Small intestine (tissue), 7 donors: ENCODE results near the gene KIAA0319L. TPM values are rescaled to one million over a fixed set of nuclear protein-coding genes. Genes with fewer than 3 reads are reported as not detected.

Experiments used
- DNase-seq, 2 donors: peaks; one replicate each; pipeline versions ENCODE4 v3.0.0 to v3.0.0-alpha.2; 2013
- FAIRE-seq: peaks from 2 replicates; lab custom pipeline; 2012; peaks lifted over from hg19 to GRCh38; lab: Jason Lieb, UNC
- H3K27ac ChIP-seq, 3 donors: one replicate each; pipeline ENCODE4 v1.5.1; 2013; ENCODE audit warnings: low read length in 2 of 3, mild to moderate bottlenecking in 2 of 3, control low read depth in 1 of 3, inconsistent platforms in 1 of 3, low read depth in 1 of 3, moderate library complexity in 1 of 3
- H3K27me3 ChIP-seq, 3 donors: one replicate each; pipeline ENCODE4 v1.6.1; 2013; ENCODE audit warnings: low read length in 3 of 3, inconsistent platforms in 1 of 3; ENCODE audit not compliant: control insufficient read depth in 3 of 3, insufficient read depth in 3 of 3
- H3K36me3 ChIP-seq, 3 donors: one replicate each; pipeline ENCODE4 v1.6.1; 2013; ENCODE audit warnings: low read length in 3 of 3, inconsistent platforms in 1 of 3, low read depth in 1 of 3, mild to moderate bottlenecking in 1 of 3, moderate library complexity in 1 of 3; ENCODE audit not compliant: control insufficient read depth in 3 of 3, insufficient read depth in 2 of 3
- H3K4me1 ChIP-seq, 3 donors: one replicate each; pipeline ENCODE4 v1.6.1; 2013; ENCODE audit warnings: low read length in 2 of 3, inconsistent platforms in 1 of 3, low read depth in 1 of 3, mild to moderate bottlenecking in 1 of 3, moderate library complexity in 1 of 3; ENCODE audit not compliant: control insufficient read depth in 3 of 3, insufficient read depth in 2 of 3
- H3K4me3 ChIP-seq, 3 donors: one replicate each; pipeline ENCODE4 v1.5.1; 2013; ENCODE audit warnings: low read length in 3 of 3, control low read depth in 1 of 3, inconsistent platforms in 1 of 3, low read depth in 1 of 3, mild to moderate bottlenecking in 1 of 3, moderate library complexity in 1 of 3
- H3K9me3 ChIP-seq, 2 donors: one replicate each; pipeline ENCODE4 v1.6.1; 2013; ENCODE audit warnings: low read depth in 1 of 2, low read length in 1 of 2; ENCODE audit not compliant: control insufficient read depth in 2 of 2, insufficient read depth in 1 of 2
- whole genome bisulfite sequencing, 3 donors: extraction: QIAGEN DNeasy Blood & Tissue Kit; methylation state at CpG; one replicate each; pipeline ENCODE4 v1.1.7; 2013; 5-methylcytosine and 5-hydroxymethylcytosine counted together
- polyA plus RNA-seq, 4 donors: library from polyadenylated mRNA; stranded (reverse) in 3 of 4; unstranded in 1 of 4; fragments of 200-250 nt in 3 of 4; fragments of 120-200 nt in 1 of 4; gene quantifications; one replicate each; pipeline versions ENCODE4 v1.2.1 to v1.2.3, GENCODE V29; 2013
- donor health status: healthy with polysubstance abuse.
- donor health status: control.
- donor health status: control.
- donor health status: Bipolar disorder and iron deficiency.
- donor health status: healthy.

KIAA0319L gene
- polyA plus RNA-seq, 4 donors: 14.1 to 66.4 (median 21.9) TPM

- FAIRE-seq (no peak), DNase-seq (no peak)
- Histone ChIP-seq H3K36me3 (peaks cover 0 to 5% (median 0%) of the 10 kb centered on the region in 3 donors), H3K9me3 (peaks cover 0 to 2% of the 10 kb centered on the region in 2 donors), H3K4me1 (peaks cover 0 to 4% (median 0%) of the 10 kb centered on the region in 3 donors), H3K27me3 (no peaks in the 10 kb centered on the region), H3K4me3 (no peak overlapping the region), H3K27ac (no peak overlapping the region)
- WGBS, 3 donors: 95 to 98% (median 96%) methylated on average over 2 of the region's 2 CpGs
These were observed 45.9 kb downstream of the KIAA0319L start for GRCh38 chr1:35511305-35511704.

GRCh38 chr1:35509558-35509957 lies 47.6 kb downstream of the KIAA0319L start:
- H3K9me3 ChIP-seq: no peaks in the 10 kb centered on the region
- no peaks in the 10 kb centered on the region for H3K27me3 ChIP-seq
- peaks cover 0 to 6% (median 0%) of the 10 kb centered on the region in 3 donors for H3K4me1 ChIP-seq
- no peak overlapping the region for H3K4me3 ChIP-seq
- no peak for FAIRE-seq
- H3K36me3 ChIP-seq: peaks cover 0 to 5% (median 0%) of the 10 kb centered on the region in 3 donors
- DNase-seq: no peak
- H3K27ac ChIP-seq: no peak overlapping the region
- WGBS, 3 donors: 77 to 88% (median 81%) methylated on average over 3 of the region's 3 CpGs

GRCh38 chr1:35507947-35508346 lies 49.3 kb downstream of the KIAA0319L start:
- Histone ChIP-seq H3K9me3 (no peaks in the 10 kb centered on the region), H3K27me3 (no peaks in the 10 kb centered on the region), H3K36me3 (peaks cover 0 to 5% (median 0%) of the 10 kb centered on the region in 3 donors), H3K27ac (no peak overlapping the region), H3K4me1 (peaks cover 0 to 6% (median 0%) of the 10 kb centered on the region in 3 donors), H3K4me3 (no peak overlapping the region)
- no peak for DNase-seq
- no peak for FAIRE-seq

GRCh38 chr1:35506960-35507912 lies 50.0 kb downstream of the KIAA0319L start:
- WGBS, 3 donors: 67 to 86% (median 70%) methylated on average over 3 of the region's 3 CpGs
- DNase-seq: no peak
- Histone ChIP-seq H3K27me3 (no peaks in the 10 kb centered on the region), H3K27ac (peak overlapping the region in 1 of 3 donors; percentile 87), H3K36me3 (peaks cover 0 to 5% (median 0%) of the 10 kb centered on the region in 3 donors), H3K4me3 (no peak overlapping the region), H3K9me3 (no peaks in the 10 kb centered on the region), H3K4me1 (peaks cover 0 to 6% (median 0%) of the 10 kb centered on the region in 3 donors)
- no peak for FAIRE-seq

GRCh38 chr1:35505911-35506798 lies 51.0 kb downstream of the KIAA0319L start:
- peak in 1 of 2 donors; percentile 19 for DNase-seq
- Histone ChIP-seq H3K36me3 (peaks cover 0 to 5% (median 0%) of the 10 kb centered on the region in 3 donors), H3K27ac (peak overlapping the region in 1 of 3 donors; percentile 87), H3K9me3 (no peaks in the 10 kb centered on the region), H3K4me3 (no peak overlapping the region), H3K27me3 (no peaks in the 10 kb centered on the region), H3K4me1 (peaks cover 0 to 6% (median 0%) of the 10 kb centered on the region in 3 donors)
- FAIRE-seq: no peak
- 63 to 90% (median 72%) methylated on average over 4 of the region's 4 CpGs for WGBS, 3 donors

- 96 to 100% (median 98%) methylated on average over 2 of the region's 2 CpGs for WGBS, 3 donors
- Histone ChIP-seq H3K27me3 (no peaks in the 10 kb centered on the region), H3K36me3 (peaks cover 0 to 9% (median 0%) of the 10 kb centered on the region in 3 donors), H3K27ac (no peak overlapping the region), H3K9me3 (no peaks in the 10 kb centered on the region), H3K4me3 (no peak overlapping the region), H3K4me1 (peaks cover 0 to 8% (median 0%) of the 10 kb centered on the region in 3 donors)
- FAIRE-seq: no peak
- DNase-seq: no peak
These were observed 55.0 kb downstream of the KIAA0319L start for GRCh38 chr1:35502242-35502641.

GRCh38 chr1:35500439-35500838 lies 56.8 kb downstream of the KIAA0319L start:
- H3K27ac ChIP-seq: no peak overlapping the region
- peaks cover 0 to 5% (median 0%) of the 10 kb centered on the region in 3 donors for H3K4me1 ChIP-seq
- WGBS, 3 donors: 55 to 71% (median 67%) methylated on average over 2 of the region's 2 CpGs
- peaks cover 0 to 3% (median 0%) of the 10 kb centered on the region in 3 donors for H3K36me3 ChIP-seq
- DNase-seq (no peak), FAIRE-seq (no peak)
- H3K27me3 ChIP-seq: no peaks in the 10 kb centered on the region
- H3K9me3 ChIP-seq: no peaks in the 10 kb centered on the region
- no peak overlapping the region for H3K4me3 ChIP-seq

- no peaks in the 10 kb centered on the region for H3K27me3 ChIP-seq
- FAIRE-seq: no peak
- H3K4me3 ChIP-seq: no peak overlapping the region
- H3K4me1 ChIP-seq: peaks cover 0 to 5% (median 0%) of the 10 kb centered on the region in 3 donors
- H3K36me3 ChIP-seq: peaks cover 0 to 3% (median 0%) of the 10 kb centered on the region in 3 donors
- H3K9me3 ChIP-seq: no peaks in the 10 kb centered on the region
- DNase-seq: peak; percentile 35 to 44
- H3K27ac ChIP-seq: peak overlapping the region in 1 of 3 donors; percentile 52
- WGBS, 3 donors: 7 to 34% (median 22%) methylated on average over 3 of the region's 3 CpGs
These were observed 57.5 kb downstream of the KIAA0319L start for GRCh38 chr1:35499652-35500176.
